PFSK-1 (cell line): ENCODE results near the gene GRAMD2B.

ENCODE experiments used
- FOXP2 ChIP-seq: optimal IDR thresholded peaks from 2 replicates; pipeline ENCODE3; 2011; ENCODE audit warnings: borderline replicate concordance, control low read depth, inconsistent platforms; ENCODE audit not compliant: insufficient read depth; ENCODE audit errors: extremely low read length, extremely low read depth
- POLR2AphosphoS5 ChIP-seq: IDR thresholded peaks from 2 replicates; pipeline ENCODE4 v1.6.1; 2012; ENCODE audit warnings: low read depth, mild to moderate bottlenecking, control low read depth, low read length, moderate library complexity
- SIN3A ChIP-seq: IDR thresholded peaks from 2 replicates; pipeline ENCODE4 v1.6.1; 2012; ENCODE audit warnings: mild to moderate bottlenecking, low read length, moderate library complexity, borderline replicate concordance; ENCODE audit not compliant: insufficient read depth
- TAF1 ChIP-seq: IDR thresholded peaks from 2 replicates; pipeline ENCODE4 v1.6.1; 2012; ENCODE audit warnings: low read length, control low read depth, borderline replicate concordance; ENCODE audit not compliant: insufficient read depth
- TF ChIP-seq, protein P1 (sequence below), 2 experiments: IDR thresholded peaks; 2 replicates each; pipeline versions ENCODE4 v1.6.1 to v1.8.0; 2011 to 2012; ENCODE audit warnings: low read depth in 2 of 2, low read length in 2 of 2, control low read depth in 1 of 2, inconsistent platforms in 1 of 2, mild to moderate bottlenecking in 1 of 2, moderate library complexity in 1 of 2; ENCODE audit not compliant: insufficient read depth in 1 of 2

Gene GRAMD2B

DNA sequence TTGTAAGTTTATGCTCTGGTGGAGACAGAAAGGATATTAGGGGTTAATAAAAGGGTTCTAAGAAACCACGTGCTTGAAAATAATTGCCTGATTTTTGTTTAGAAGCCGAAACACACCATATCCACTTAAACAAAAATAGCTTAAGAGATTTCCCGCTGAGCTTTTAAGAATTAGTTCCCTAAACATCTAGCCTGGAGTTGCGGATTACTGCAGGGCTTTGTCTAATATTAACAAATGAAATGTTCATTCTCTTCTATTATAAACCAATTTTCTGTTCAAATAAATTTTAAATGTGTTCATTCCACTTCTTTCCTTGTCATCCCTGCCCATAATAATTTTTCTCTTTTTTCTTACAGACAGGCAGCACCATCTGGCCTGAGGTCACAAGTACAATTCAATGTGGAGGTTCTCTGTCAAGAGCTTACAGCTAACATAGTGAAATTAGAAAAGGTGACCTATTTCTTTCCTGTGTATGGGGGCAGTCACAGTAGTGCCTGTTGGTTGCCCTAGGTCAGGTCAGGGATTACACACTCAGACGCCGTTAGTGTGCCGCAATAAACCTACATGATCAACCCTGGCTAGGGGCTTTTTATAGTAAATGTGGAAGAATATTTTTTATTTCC, 65.3 kb downstream of the GRAMD2B start:
- TF ChIP-seq FOXP2 = no peak
- no peak for TF ChIP-seq POLR2AphosphoS5
- TF ChIP-seq, protein P1, sequence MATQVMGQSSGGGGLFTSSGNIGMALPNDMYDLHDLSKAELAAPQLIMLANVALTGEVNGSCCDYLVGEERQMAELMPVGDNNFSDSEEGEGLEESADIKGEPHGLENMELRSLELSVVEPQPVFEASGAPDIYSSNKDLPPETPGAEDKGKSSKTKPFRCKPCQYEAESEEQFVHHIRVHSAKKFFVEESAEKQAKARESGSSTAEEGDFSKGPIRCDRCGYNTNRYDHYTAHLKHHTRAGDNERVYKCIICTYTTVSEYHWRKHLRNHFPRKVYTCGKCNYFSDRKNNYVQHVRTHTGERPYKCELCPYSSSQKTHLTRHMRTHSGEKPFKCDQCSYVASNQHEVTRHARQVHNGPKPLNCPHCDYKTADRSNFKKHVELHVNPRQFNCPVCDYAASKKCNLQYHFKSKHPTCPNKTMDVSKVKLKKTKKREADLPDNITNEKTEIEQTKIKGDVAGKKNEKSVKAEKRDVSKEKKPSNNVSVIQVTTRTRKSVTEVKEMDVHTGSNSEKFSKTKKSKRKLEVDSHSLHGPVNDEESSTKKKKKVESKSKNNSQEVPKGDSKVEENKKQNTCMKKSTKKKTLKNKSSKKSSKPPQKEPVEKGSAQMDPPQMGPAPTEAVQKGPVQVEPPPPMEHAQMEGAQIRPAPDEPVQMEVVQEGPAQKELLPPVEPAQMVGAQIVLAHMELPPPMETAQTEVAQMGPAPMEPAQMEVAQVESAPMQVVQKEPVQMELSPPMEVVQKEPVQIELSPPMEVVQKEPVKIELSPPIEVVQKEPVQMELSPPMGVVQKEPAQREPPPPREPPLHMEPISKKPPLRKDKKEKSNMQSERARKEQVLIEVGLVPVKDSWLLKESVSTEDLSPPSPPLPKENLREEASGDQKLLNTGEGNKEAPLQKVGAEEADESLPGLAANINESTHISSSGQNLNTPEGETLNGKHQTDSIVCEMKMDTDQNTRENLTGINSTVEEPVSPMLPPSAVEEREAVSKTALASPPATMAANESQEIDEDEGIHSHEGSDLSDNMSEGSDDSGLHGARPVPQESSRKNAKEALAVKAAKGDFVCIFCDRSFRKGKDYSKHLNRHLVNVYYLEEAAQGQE (IDR thresholded peaks at IDR 0.05; ENCODE audit: insufficient read depth in 1 of 2, low read depth in 2 of 2, low read length in 2 of 2) = no peak
- TF ChIP-seq TAF1 = no peak
- no peak for TF ChIP-seq SIN3A

- TF ChIP-seq SIN3A (no peak), POLR2AphosphoS5 (no peak), TAF1 (no peak), FOXP2 (no peak)
- TF ChIP-seq, protein P1 (IDR thresholded peaks at IDR 0.05; ENCODE audit: insufficient read depth in 1 of 2, low read depth in 2 of 2, low read length in 2 of 2) = no peak
Observed at GRCh38 chr5:126490167-126490940, 67.1 kb downstream of the GRAMD2B start.

GRCh38 chr5:126492939-126493338, 69.7 kb downstream of the GRAMD2B start:
- TF ChIP-seq, protein P1 (IDR thresholded peaks at IDR 0.05; ENCODE audit: insufficient read depth in 1 of 2, low read depth in 2 of 2, low read length in 2 of 2) = no peak
- TF ChIP-seq TAF1 (no peak), POLR2AphosphoS5 (no peak), FOXP2 (no peak), SIN3A (no peak)

DNA sequence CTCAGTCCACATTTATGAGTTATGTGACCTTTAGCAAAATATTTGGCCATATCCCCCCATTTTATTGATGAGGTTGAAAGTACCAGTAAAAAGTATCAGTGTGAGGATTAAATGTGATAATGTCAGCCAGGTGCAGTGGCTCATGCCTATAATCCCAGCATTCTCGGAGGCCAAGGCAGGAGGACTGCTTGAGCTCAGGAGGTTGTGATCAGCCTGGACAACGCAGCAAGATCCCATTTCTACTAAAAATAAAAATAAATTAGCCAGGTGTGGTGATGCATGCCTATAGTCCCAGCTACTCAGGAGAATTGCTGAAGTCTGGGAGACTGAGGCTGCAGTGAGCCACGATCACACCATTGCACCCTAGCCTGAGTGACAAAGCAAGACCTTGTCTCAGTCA, 71.2 kb downstream of the GRAMD2B start:
- TF ChIP-seq, protein P1 (IDR thresholded peaks at IDR 0.05; ENCODE audit: insufficient read depth in 1 of 2, low read depth in 2 of 2, low read length in 2 of 2) = no peak
- no peak for TF ChIP-seq TAF1
- TF ChIP-seq FOXP2 = no peak
- TF ChIP-seq POLR2AphosphoS5 = no peak
- no peak for TF ChIP-seq SIN3A
